Astrocyte of the hippocampus (primary cell): ENCODE measurements around the gene SNX11.
"Not testable (repeated sequence)": the region's sequence is repeated elsewhere in the genome, so short reads cannot be mapped to it uniquely, and the experiment has no call there.

Experiments
- DNase-seq: peaks from one replicate; pipeline ENCODE4 v3.0.0; 2011; ENCODE audit warnings: low read depth, low spot score

SNX11 gene, protein sequence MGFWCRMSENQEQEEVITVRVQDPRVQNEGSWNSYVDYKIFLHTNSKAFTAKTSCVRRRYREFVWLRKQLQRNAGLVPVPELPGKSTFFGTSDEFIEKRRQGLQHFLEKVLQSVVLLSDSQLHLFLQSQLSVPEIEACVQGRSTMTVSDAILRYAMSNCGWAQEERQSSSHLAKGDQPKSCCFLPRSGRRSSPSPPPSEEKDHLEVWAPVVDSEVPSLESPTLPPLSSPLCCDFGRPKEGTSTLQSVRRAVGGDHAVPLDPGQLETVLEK

DNA sequence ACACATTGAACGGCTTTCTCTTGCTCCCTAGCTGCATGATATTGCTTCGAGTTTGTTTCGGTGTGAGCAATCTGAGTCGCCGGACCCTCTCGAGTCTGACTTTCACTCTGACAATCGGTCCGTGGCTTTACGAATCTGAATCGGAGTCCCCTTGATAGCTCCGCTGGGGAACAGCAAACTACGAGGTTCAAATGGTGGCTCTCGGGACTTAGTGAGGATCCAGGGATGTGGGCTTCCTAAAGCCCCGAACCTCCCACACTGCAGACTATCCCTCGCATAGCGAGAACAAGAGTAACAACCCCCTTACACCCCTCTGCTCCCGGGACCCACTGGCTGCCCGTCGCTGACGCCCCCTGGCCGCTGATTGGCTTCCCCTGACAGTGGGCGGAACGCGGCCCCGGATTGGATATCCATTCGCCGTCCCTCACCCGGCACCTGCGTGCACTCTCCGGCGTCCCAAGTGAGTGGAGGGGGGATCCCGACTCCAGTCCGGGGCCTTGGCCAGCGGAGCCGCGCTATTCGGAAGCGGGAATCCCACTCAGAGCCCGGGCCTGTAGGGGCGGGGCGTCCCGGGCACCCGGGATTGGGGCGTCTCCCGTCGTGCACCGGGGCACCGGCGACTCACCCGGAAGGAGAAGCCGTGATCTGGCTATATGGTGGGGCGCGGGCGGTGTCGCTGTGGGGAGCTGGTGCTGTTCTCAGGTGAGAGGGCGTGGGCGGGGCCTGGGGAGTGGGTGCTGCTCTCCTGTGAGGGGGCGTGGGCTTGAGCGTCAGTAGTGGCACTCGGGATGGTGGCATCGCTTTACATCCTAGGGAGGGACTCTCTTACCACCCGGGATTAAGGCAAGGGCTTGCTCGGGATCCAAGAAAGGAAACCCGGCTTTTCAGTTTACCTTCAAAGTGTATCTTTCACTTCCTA is at the start of gene SNX11:
SNX11 (plus strand) TSS at position 630 of the 919 bp plus-strand sequence. CDS start 4,278 bp downstream, outside the sequence.
- peak; percentile 94 for DNase-seq

GRCh38 chr17:48058393-48059124 is 49.0 kb upstream of the SNX11 start:
- no peak for DNase-seq

GRCh38 chr17:48059125-48059668 is 48.4 kb upstream of the SNX11 start:
- DNase-seq: no peak

GRCh38 chr17:48060249-48060648 is 47.3 kb upstream of the SNX11 start:
- no peak for DNase-seq

DNA sequence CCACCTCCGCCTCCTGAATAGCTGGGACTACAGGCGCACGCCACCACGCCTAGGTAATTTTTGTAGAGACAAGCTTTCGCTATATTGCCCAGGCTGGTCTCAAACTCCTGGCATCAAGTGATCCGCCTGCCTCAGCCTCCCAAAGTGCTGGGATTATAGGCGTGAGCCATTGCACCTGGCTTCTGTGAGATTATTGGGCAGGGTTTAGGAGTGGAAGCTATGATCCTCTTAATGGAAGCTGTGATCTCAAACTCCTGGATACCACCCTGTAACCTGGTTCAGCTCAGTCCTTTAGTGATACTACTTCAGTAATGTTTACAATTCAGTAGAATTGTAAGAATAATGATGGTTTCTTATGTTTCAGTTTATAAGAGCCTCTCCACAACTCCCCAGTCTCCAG is 45.3 kb upstream of the SNX11 start:
- DNase-seq: no peak

DNA sequence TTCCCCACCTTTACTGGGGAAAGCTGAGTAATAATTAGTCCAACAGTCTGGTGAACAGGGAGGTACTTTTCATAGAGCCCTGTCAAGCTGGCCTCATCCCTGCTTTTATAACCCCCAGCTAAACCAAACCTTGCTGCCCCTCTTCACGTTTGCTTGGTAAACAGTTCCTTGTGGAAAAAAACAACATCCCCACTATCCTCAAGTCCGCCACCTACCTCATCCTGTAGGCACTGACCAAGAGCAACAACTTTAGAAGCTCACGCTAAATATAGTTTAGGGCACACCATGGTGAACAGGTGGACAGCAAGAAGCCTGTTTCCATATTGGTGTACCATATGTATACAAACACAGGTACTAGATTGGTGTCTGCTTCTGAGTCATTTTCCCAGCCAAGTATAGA is 42.9 kb upstream of the SNX11 start:
- DNase-seq: no peak

- DNase-seq: no peak
Measured at GRCh38 chr17:48066192-48066591, 41.4 kb upstream of the SNX11 start.

DNA sequence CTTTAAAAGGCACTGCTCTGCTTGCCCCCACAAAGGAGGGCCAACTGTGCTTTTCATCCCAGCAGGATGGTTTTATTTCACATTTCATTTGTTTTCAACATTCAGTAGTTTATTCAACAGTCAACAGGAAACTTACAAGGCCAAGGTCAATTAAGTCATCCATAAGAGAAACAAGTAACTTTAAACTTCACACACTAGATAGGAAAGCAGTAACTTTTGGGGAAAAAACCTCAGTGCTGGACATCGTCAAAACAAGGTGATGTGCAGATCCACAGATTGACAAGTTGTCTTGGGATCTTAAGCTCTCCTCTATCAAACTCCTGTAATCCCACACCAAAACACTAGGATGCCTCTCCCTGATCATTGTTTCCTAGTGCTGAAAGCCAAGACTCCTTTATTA is 40.9 kb upstream of the SNX11 start:
- DNase-seq: no peak

DNA sequence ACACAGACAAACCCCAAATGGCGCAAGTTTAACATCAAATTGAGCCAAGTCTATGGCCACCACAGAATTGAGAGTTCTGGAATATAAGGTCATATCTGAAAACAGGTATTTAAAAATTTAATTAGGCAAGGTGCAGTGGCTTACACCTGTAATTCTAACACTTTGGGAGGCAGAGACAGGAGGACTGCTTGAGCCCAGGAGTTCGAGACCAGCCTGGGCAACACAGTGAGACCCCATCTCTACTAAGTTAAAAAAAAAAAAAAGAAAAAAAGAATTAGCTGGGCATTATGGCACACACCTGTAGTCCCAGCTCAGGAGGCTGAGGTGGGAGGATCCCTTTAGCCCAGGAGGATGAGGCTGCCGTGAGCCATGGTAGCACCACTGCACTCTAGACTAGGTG is 40.3 kb upstream of the SNX11 start:
- DNase-seq: no peak

- DNase-seq: not testable (repeated sequence)
Measured at GRCh38 chr17:48067808-48068207, 39.8 kb upstream of the SNX11 start.

DNA sequence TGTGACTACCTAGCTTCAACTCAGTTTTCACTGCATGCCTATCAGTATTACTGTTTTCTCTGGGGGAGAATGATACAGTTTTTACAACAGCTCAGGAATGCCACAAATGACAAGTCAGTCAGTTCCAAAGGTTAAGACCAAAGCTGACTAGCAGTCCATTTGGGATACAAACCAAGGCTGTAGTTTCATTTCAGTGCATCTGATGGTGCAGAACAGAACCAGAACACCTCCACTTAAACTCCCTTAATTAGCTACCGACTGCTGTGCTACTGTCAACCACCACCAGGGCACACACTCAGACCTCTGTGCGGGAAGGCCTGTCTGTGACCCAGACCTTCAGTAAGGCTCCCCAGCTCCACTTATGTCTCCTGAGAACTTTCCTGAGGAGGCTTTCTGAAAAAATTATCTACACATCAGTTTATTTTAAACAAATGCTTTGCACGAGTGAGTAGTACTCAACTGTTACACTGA is 39.0 kb upstream of the SNX11 start:
- DNase-seq: peak; percentile 40

DNA sequence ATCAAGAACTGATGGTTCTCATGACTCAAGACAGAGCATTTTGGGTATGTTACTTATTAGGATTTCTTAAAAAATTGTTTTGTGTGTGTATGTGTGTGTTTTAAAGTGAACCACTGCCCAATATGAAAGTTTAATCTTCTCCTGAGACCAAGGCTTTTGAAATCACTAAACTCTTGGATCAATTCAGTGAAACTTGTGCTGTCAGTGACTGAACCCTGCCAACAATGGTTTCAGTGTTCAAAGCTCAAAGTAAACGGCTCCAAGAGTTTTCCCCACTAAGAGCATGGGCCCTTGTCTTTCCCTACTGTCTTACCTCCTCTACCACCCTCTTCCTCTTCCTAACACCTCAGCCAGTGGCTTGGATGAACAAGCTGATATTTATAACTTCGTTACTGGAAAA is 37.4 kb upstream of the SNX11 start:
- no peak for DNase-seq

- no peak for DNase-seq
Measured at GRCh38 chr17:48071654-48072053, 35.9 kb upstream of the SNX11 start.

- not testable (repeated sequence) for DNase-seq
Measured at GRCh38 chr17:48072811-48073210, 34.8 kb upstream of the SNX11 start.

- DNase-seq: not testable (repeated sequence)
Measured at GRCh38 chr17:48073566-48074094, 33.9 kb upstream of the SNX11 start.

- DNase-seq: peak; percentile 89
Measured at GRCh38 chr17:48074322-48075081, 33.1 kb upstream of the SNX11 start.

- DNase-seq: not testable (repeated sequence)
Measured at GRCh38 chr17:48077152-48077551, 30.4 kb upstream of the SNX11 start.

DNA sequence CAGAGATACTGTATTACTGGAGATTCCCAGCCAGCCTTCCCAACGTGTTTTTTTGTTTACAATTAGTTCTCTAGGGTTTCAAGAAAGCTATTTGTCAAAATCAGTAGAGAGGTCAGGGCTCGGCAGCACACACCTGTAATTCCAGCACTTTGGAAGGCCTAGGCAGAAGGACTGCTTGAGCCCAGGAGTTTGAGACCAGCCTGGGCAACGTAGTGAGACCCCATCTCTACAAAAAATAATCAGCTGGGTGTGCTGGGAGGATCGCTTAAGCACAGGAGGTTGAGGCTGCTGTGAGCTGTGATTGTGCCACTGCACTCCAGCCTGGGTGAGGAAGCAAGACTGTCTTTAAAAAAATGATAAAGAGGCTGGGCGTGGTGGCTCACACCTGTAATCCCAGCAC is 25.7 kb upstream of the SNX11 start:
- DNase-seq: no peak

DNA sequence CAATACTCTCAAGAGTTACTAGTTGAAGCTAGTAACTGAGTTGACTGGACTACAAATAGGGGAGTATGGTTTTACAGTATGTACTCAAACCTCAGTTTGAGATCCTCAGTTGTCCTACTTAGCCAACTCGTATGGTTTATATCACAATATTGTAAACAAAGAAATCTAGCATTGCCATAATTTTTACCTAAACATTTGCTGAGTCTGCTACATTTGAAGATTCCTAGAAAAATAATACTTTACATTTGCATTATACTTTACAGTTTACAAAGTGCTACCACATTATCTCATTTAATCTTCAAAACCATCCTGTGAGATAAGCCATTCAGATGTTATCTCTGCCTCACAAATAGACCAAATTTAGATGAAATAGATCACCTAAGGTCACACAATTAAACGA is 22.6 kb upstream of the SNX11 start:
- DNase-seq: no peak

- no peak for DNase-seq
Measured at GRCh38 chr17:48093341-48094045, 14.1 kb upstream of the SNX11 start.
